Stimulated activated CD4-positive, alpha-beta T cell treated with anti-CD3 and anti-CD28 coated beads, Interleukin-15, amount 100 ng/mL, for 1 hour (primary cell): ENCODE results near the gene MAP3K1.

ENCODE experiments used
- DNase-seq, 2 donors: peaks; one replicate each; pipeline ENCODE4 v3.0.0-alpha.2; 2020; ENCODE audit warnings: low read depth in 1 of 2, low spot score in 1 of 2

Gene MAP3K1

DNA sequence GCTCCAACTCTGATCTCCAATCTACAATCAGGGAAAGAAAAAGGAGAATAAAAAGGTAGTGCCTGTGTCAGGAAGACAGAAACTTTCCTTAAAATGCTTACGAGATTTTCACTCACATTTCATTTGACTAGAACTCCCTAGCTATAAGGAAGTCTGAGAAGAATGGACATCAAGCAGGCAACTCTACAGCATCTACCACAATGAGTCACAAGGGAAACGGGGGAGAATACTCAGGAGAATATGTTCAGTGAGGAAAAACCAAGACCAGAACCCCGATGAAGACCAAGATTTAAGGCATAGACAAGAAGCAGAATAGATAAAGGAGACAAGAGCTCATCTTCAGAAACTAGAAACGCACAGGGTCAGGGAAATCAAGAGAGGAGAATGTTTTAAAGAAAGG lies 85.0 kb downstream of the MAP3K1 start:
- DNase-seq: no peak

- DNase-seq: no peak
These were observed 85.7 kb downstream of the MAP3K1 start for GRCh38 chr5:56900858-56901578.

- peak in 1 of 2 donors; percentile 10 for DNase-seq
These were observed 93.6 kb downstream of the MAP3K1 start for GRCh38 chr5:56908942-56909293.

DNA sequence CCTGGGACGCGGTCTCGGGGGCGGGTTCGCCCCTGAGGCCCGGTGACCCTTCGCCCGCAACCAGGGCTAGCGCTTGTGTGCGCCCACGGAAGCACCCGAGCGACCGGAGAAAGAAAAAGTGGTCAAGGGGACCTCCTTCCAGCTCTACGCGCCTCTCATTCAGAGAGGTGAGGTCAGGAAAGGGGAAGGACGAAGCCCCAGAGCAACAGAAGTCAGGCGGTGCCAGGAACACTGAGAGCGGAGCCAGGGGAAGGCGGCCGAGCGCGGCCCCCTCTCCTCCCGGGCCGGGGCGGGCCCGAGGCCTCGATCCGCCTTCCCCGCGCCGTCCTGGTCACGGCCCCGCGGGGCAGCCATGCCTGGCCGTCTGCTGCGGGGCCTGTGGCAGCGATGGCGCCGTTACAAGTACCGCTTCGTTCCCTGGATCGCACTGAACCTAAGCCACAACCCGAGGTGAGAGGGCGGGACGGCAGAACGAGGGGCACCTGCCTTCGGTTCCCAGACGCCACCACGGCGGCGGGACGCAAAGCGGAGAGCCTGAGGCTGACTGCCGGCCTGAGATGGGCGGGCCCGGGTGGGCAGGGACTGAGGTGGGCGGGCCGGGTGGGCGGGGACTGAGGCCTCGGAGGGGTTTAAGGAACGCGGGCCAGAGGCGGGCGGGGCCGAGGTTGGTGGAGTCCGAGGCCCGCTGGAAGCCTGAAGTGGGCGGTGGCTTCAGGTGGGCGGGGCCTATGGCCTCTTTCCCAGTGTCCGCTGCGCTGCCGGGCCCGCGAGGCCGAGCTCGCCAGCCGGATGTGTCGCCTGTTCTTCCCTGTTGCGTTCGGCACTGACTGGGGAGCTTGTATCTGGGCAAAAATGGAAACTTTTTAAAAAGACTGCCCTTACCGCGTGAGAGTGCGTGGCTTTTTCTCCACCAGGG lies 94.2 kb downstream of the MAP3K1 start, which contains the start of gene SETD9:
Gene SETD9, plus strand, starts transcription at position 303 of the 916 bp plus-strand sequence. Its CDS starts 50 bp downstream, at position 353.
- peak; percentile 74 to 80 for DNase-seq

DNA sequence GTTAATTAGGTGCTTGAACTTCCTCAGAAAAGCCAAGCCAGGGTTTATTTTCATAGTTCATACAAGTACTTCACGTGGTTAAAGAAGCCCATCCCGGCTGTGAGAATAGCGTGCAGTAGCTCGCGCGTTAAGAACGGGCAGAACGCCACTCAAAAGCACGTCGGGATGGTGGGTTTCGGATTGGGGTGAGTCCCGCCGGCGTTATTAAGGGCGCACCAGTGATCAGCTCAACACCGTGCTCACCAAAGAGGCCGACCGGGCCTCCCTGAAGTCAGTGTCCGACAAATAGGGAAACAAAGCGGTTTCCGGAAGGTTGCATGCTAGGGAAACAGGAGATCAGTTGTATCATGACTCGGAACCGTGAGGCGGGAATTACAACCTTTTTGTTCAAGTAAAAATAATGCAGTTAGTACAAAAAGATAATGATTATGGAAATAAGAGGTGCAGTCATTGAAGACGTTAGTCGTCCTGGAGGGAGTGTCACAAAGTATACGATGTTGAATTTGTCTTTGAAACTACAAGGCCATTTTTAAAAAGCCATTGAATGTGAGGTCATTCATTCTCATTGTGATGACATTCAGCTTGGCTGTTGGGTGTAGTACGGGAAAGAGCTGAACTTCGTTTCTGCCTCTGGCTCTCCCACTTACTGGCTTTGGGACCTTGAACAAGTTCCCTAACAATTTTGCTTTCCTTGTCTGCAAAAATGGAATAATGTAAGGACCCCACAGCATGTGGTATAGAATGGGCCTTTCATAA lies 95.0 kb downstream of the MAP3K1 start:
- peak; percentile 4 to 15 for DNase-seq

- no peak for DNase-seq
These were observed 98.4 kb downstream of the MAP3K1 start for GRCh38 chr5:56913766-56914165.

- DNase-seq: no peak
These were observed 99.3 kb downstream of the MAP3K1 start for GRCh38 chr5:56914678-56915077.

DNA sequence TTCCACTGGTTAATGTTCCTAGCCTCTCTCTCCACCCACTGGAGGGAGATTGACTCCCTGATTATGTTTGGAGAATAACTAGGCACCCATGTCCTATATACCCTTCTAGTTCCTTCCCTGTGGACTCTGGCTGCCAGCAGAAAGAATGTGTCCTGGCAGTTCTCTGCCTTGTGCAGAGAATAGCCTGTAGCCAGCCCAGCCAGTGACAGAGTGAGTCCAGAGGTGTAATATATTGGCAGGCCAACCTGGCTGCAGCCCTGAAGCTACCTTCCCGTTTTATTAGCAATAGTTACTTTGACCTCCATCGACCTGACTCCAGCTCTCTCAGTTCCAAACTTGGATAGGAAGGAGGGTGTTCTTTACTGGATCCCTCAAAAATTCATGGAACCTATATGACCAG lies 102.2 kb downstream of the MAP3K1 start:
- DNase-seq: no peak

DNA sequence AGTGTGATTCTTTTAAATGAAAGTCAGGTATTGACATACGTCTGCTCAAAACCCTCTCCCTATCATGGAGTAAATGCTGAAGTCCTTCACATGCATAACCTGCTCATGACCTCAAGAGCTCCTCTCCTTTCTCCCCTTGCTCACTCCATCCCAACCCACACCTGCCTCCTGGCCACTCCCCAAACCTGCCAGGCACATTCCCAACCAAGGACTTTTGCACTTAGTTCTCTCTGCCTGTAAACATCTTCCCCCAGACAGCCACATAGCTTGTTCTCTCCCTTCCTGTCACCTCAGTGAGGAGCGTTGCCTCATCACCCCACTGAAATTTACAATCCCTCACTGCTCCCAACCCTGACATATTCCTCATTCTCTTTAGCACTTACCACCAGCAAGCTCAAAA lies 102.7 kb downstream of the MAP3K1 start:
- DNase-seq: no peak

GRCh38 chr5:56919942-56920662 lies 104.8 kb downstream of the MAP3K1 start:
- no peak for DNase-seq

GRCh38 chr5:56922922-56923321 lies 107.6 kb downstream of the MAP3K1 start:
- DNase-seq: no peak

- no peak for DNase-seq
These were observed 119.0 kb downstream of the MAP3K1 start for GRCh38 chr5:56934325-56934724.

DNA sequence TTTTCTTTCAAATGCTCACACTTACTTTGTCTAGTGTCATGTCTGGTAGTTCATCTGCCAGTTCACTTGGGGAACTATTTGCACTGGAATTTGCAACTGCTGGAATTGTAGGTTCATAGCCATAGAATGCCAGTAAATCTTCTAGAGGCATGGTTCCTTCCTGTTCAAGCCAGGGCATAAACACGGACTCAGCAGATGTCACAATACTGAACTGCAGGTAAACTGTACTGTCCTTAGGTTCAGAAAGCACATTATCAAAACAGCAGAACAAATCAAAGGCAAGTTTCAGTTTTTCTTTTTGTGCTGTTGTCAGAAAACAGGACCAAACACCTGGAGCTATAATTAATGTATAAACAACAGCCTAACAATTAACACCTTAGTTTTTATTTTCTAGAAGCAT lies 123.5 kb downstream of the MAP3K1 start:
- DNase-seq: no peak

DNA sequence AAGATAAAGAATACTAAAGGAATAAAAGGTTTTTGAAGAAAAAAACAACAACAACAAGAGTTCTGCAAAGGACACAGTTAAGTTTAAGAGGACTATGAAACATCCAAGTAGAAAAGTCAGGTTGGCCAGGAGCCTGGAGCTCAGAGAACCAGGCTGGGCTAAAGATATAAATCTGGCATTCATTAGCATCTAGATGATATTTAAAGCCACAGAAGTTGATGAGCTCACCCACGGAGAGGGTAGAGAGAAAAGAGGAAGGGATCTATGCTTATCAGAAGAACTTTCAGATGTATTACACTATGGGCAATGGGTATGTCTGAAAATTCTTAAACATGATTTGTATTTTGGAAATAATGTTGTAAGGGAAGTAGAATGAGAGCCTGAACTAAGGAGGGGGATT lies 126.6 kb downstream of the MAP3K1 start:
- DNase-seq: no peak
